ENCODE results near the gene IFT81. TPM values are rescaled to one million over a fixed set of nuclear protein-coding genes. Genes with fewer than 3 reads are reported as not detected.

The IFT81 gene
- total and polyA plus RNA-seq, 2 of the 13 experiments (the other 11 are each of a cell fraction or from before 2014, with no cell fraction given): 4.2 to 13.0 TPM

DNA sequence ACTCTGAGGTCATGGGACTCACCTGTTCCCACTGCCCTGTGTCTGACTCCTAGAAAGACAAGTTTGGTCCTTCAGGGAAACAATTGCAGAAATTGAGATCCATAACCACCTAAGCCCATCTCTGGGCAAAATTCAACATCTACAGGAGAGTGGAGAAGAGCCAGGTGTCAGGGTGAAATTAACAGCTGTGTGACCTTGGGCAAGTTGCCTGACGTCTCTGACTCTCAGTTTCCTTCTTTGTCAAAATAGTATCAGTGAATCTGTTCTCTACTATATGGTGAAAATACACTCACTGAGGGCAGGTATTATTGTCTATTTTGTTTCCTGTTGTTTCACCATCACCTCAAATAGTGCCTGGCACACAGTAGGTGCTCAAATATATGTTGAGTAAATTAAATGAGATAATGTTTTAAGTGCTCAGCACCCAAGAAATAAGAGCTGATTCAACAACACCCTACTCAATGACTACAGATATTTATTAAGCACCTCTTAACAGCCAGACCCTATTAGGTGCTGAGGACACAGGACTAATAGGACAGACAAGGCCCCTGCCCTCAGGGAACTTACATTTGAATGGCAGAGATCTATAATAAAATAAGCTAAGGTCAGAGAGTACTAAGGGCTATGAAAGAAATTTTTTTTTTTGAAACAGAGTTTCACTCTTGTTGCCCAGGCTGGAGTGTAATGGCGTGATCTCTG is 14.2 kb upstream of the IFT81 start:
- Histone ChIP-seq H3K27ac (ENCODE audit: extremely low read length, insufficient read depth, low read length) (peak overlapping the region; percentile 99), H2AFZ (ENCODE audit: low read length) (no peak overlapping the region), H4K20me1 (ENCODE audit: insufficient read depth, low read length) (no peaks in the 10 kb centered on the region), H3K4me1 (ENCODE audit: insufficient read depth, low read length) (peaks cover 89% of the 10 kb centered on the region), H3K4me3 (replicated peaks in 1 of 3; ENCODE audit: insufficient read depth in 1 of 3, low read depth in 2 of 3, low read length in 3 of 3) (peak overlapping the region; percentile 11 to 56 (median 33); a peak in 5 of 6 replicates), H3K4me2 (ENCODE audit: low read depth, low read length) (peak overlapping the region; percentile 93), H3K27me3 (ENCODE audit: control insufficient read depth in 1 of 2, insufficient read depth in 2 of 2, low read length in 2 of 2) (no peaks in the 10 kb centered on the region), H3K9ac (ENCODE audit: insufficient read depth, low read depth, low read length) (peak overlapping the region; percentile 71), H3K36me3 (replicated peaks in 1 of 2; ENCODE audit: control insufficient read depth in 1 of 2, insufficient read depth in 2 of 2, low read length in 2 of 2) (no peaks in the 10 kb centered on the region), H3K9me3 (ENCODE audit: low read length) (no peaks in the 10 kb centered on the region), H3K79me2 (ENCODE audit: insufficient read depth, low read length) (no peaks in the 10 kb centered on the region)
- DNase-seq (ENCODE audit: low spot score) (no peak), FAIRE-seq (no peak), ATAC-seq (no peak)
- WGBS (ENCODE audit: low lambda C conversion rate): 86% methylated on average over 2 of the region's 2 CpGs
- BruUV-seq (replicated peaks): TSS peak; percentile 93
- CTCF ChIA-PET (ENCODE audit: low intra/inter-chr PET ratio, low total read pairs): no interaction called here
- POLR2A ChIA-PET: no interaction called here
- intact Hi-C loops (cut with micrococcal nuclease; ENCODE audit: unreplicated experiment) (loop anchor here (10.0 kb wide), 1 partner anchor 85 kb away; no protein-coding TSS in a partner anchor), in situ Hi-C loops (cut with HindIII; ENCODE audit: extremely low pct_ligation_motif_present, low pct_unique_long_range_greater_than_20kb) (loop anchor here (25.0 kb wide), 2 partner anchors 327 to 477 kb away; partner anchors contain the start of gene PPTC7)
- TF ChIP-seq ZFP37 (CRISPR knock-in tag; IDR thresholded peaks at IDR 0.05; ENCODE audit: borderline replicate concordance): no peak
- TF ChIP-seq, protein P1, sequence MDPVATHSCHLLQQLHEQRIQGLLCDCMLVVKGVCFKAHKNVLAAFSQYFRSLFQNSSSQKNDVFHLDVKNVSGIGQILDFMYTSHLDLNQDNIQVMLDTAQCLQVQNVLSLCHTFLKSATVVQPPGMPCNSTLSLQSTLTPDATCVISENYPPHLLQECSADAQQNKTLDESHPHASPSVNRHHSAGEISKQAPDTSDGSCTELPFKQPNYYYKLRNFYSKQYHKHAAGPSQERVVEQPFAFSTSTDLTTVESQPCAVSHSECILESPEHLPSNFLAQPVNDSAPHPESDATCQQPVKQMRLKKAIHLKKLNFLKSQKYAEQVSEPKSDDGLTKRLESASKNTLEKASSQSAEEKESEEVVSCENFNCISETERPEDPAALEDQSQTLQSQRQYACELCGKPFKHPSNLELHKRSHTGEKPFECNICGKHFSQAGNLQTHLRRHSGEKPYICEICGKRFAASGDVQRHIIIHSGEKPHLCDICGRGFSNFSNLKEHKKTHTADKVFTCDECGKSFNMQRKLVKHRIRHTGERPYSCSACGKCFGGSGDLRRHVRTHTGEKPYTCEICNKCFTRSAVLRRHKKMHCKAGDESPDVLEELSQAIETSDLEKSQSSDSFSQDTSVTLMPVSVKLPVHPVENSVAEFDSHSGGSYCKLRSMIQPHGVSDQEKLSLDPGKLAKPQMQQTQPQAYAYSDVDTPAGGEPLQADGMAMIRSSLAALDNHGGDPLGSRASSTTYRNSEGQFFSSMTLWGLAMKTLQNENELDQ (CRISPR knock-in tag; IDR thresholded peaks at IDR 0.05; ENCODE audit: borderline replicate concordance): peak; percentile 46; the same call in 1 of the 2 replicates
- peak; percentile 59; the same call in 1 of the 2 replicates for TF ChIP-seq ADNP (CRISPR knock-in tag; IDR thresholded peaks at IDR 0.05)
- peak; percentile 82; the same call in 1 of the 2 replicates for TF ChIP-seq ZNF768 (CRISPR knock-in tag; IDR thresholded peaks at IDR 0.05)
- TF ChIP-seq RCOR2 (CRISPR knock-in tag; IDR thresholded peaks at IDR 0.05): peak; percentile 15; the same call in 1 of the 2 replicates
- no peak for TF ChIP-seq KLF9 (CRISPR knock-in tag; IDR thresholded peaks at IDR 0.05; ENCODE audit: low read depth)
- TF ChIP-seq NBN (conservative IDR thresholded peaks at IDR 0.05): no peak
- TF ChIP-seq ZNF430 (CRISPR knock-in tag; IDR thresholded peaks at IDR 0.05): no peak
- TF ChIP-seq, protein P2, sequence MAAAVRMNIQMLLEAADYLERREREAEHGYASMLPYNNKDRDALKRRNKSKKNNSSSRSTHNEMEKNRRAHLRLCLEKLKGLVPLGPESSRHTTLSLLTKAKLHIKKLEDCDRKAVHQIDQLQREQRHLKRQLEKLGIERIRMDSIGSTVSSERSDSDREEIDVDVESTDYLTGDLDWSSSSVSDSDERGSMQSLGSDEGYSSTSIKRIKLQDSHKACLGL (CRISPR knock-in tag; IDR thresholded peaks at IDR 0.05): no peak
- 0 out of 2 replicates have a peak, but pooled peaks have one; percentile 2 for TF ChIP-seq ZNF510 (CRISPR knock-in tag; IDR thresholded peaks at IDR 0.05; ENCODE audit: low read depth)
- TF ChIP-seq, protein P3, sequence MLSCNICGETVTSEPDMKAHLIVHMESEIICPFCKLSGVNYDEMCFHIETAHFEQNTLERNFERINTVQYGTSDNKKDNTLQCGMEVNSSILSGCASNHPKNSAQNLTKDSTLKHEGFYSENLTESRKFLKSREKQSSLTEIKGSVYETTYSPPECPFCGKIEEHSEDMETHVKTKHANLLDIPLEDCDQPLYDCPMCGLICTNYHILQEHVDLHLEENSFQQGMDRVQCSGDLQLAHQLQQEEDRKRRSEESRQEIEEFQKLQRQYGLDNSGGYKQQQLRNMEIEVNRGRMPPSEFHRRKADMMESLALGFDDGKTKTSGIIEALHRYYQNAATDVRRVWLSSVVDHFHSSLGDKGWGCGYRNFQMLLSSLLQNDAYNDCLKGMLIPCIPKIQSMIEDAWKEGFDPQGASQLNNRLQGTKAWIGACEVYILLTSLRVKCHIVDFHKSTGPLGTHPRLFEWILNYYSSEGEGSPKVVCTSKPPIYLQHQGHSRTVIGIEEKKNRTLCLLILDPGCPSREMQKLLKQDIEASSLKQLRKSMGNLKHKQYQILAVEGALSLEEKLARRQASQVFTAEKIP (CRISPR knock-in tag; IDR thresholded peaks at IDR 0.05; ENCODE audit: borderline replicate concordance): no peak
- no peak for TF ChIP-seq LCORL (IDR thresholded peaks at IDR 0.05)
- TF ChIP-seq LCORL (CRISPR knock-in tag; IDR thresholded peaks at IDR 0.05): no peak
- TF ChIP-seq, protein P4, sequence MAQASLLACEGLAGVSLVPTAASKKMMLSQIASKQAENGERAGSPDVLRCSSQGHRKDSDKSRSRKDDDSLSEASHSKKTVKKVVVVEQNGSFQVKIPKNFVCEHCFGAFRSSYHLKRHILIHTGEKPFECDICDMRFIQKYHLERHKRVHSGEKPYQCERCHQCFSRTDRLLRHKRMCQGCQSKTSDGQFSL (CRISPR knock-in tag; IDR thresholded peaks at IDR 0.05): no peak
- no peak for TF ChIP-seq MATR3 (CRISPR knock-in tag; IDR thresholded peaks at IDR 0.05)
- no peak for TF ChIP-seq MEF2D (CRISPR knock-in tag; IDR thresholded peaks at IDR 0.05)
- TF ChIP-seq KDM3A (CRISPR knock-in tag; IDR thresholded peaks at IDR 0.05; ENCODE audit: low read depth): no peak
- TF ChIP-seq, protein P5, sequence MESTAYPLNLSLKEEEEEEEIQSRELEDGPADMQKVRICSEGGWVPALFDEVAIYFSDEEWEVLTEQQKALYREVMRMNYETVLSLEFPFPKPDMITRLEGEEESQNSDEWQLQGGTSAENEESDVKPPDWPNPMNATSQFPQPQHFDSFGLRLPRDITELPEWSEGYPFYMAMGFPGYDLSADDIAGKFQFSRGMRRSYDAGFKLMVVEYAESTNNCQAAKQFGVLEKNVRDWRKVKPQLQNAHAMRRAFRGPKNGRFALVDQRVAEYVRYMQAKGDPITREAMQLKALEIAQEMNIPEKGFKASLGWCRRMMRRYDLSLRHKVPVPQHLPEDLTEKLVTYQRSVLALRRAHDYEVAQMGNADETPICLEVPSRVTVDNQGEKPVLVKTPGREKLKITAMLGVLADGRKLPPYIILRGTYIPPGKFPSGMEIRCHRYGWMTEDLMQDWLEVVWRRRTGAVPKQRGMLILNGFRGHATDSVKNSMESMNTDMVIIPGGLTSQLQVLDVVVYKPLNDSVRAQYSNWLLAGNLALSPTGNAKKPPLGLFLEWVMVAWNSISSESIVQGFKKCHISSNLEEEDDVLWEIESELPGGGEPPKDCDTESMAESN (CRISPR knock-in tag; conservative IDR thresholded peaks at IDR 0.05): 0 out of 2 replicates have a peak, but pooled peaks have one; percentile 8
- no peak for TF ChIP-seq GZF1 (CRISPR knock-in tag; IDR thresholded peaks at IDR 0.05)

All from HepG2 (cell line).